Osteocyte (in vitro differentiated cells): ENCODE measurements around the gene PHF19. TPM values are rescaled to one million over a fixed set of nuclear protein-coding genes. Genes with fewer than 3 reads are reported as not detected.

ENCODE experiments used
- DNase-seq: peaks from one replicate; pipeline ENCODE4 v3.0.0; 2021; ENCODE audit warnings: mixed read lengths; ENCODE audit not compliant: unreplicated experiment; ENCODE audit errors: extremely low spot score
- H3K27ac Mint-ChIP-seq: one replicate; pipeline ENCODE4 v1.8.0; 2021; ENCODE audit warnings: mild to moderate bottlenecking, mixed read lengths; ENCODE audit not compliant: unreplicated experiment
- H3K27me3 Mint-ChIP-seq: one replicate; pipeline ENCODE4 v1.8.0; 2021; ENCODE audit warnings: mixed read lengths; ENCODE audit not compliant: unreplicated experiment
- H3K36me3 Mint-ChIP-seq: one replicate; pipeline ENCODE4 v1.8.0; 2021; ENCODE audit warnings: mixed read lengths; ENCODE audit not compliant: unreplicated experiment
- H3K4me1 Mint-ChIP-seq: one replicate; pipeline ENCODE4 v1.8.0; 2021; ENCODE audit warnings: mixed read lengths; ENCODE audit not compliant: unreplicated experiment
- H3K4me3 Mint-ChIP-seq: one replicate; pipeline ENCODE4 v1.8.0; 2021; ENCODE audit warnings: mild to moderate bottlenecking, moderate library complexity, mixed read lengths; ENCODE audit not compliant: unreplicated experiment
- H3K9me3 Mint-ChIP-seq: one replicate; pipeline ENCODE4 v1.8.0; 2021; ENCODE audit warnings: mixed read lengths; ENCODE audit not compliant: unreplicated experiment
- total RNA-seq: library from RNA; stranded (reverse); gene quantifications from 2 replicates; pipeline ENCODE4 v1.2.1, GENCODE V29; 2021
- TF ChIP-seq, protein P1 (sequence below): fragments of 200-600 bp; sonication (generic); IDR thresholded peaks from 2 replicates; pipeline ENCODE4 v1.5.0; 2021; ENCODE audit warnings: antibody characterized with exemption, mild to moderate bottlenecking, moderate library complexity

Gene PHF19
- total RNA-seq, 1 donor from 2014 or later: 194 TPM

DNA sequence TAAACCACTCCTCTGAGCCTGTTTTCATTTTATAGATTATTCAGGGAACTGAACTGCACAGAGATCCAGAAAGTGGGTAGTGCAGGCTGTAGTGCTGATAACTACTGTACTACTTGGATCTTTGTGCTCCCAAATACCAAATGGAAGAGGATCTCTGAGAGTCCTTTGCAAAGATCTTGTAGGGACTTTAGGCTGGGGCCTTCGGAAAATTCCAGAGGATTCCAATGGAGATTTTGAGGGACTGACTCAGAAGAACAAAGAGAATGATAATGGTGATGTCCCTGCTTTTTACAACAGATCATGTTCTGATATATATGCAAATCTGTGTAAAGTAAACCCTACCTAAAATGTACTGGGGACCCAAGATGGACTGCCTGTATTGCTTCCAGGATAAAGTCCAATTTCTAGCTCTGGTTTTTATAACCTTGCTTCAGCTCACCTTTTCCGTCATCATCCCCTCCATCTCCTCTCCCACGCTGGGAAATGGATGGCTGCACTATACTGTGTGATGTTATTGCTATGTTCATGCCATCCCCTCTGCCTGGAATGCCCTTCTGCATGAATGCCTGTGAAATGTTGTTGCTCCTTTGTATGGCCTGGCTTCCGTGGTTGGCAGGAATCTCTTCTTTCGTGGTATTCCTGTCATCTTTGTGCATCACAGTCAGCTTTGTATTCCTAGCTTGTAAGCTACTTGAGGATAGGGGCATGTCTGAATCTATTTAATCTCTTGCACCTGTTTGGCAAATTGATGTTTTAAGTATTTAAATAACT is 24.6 kb downstream of the PHF19 start:
- Mint-ChIP-seq H3K27ac (peak overlapping the region; percentile 50), H3K4me1 (peaks cover 6% of the 10 kb centered on the region), H3K36me3 (peaks cover 13% of the 10 kb centered on the region), H3K27me3 (no peaks in the 10 kb centered on the region), H3K9me3 (no peaks in the 10 kb centered on the region), H3K4me3 (no peak overlapping the region)
- DNase-seq: no peak
- TF ChIP-seq, protein P1, sequence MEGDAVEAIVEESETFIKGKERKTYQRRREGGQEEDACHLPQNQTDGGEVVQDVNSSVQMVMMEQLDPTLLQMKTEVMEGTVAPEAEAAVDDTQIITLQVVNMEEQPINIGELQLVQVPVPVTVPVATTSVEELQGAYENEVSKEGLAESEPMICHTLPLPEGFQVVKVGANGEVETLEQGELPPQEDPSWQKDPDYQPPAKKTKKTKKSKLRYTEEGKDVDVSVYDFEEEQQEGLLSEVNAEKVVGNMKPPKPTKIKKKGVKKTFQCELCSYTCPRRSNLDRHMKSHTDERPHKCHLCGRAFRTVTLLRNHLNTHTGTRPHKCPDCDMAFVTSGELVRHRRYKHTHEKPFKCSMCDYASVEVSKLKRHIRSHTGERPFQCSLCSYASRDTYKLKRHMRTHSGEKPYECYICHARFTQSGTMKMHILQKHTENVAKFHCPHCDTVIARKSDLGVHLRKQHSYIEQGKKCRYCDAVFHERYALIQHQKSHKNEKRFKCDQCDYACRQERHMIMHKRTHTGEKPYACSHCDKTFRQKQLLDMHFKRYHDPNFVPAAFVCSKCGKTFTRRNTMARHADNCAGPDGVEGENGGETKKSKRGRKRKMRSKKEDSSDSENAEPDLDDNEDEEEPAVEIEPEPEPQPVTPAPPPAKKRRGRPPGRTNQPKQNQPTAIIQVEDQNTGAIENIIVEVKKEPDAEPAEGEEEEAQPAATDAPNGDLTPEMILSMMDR: no peak

DNA sequence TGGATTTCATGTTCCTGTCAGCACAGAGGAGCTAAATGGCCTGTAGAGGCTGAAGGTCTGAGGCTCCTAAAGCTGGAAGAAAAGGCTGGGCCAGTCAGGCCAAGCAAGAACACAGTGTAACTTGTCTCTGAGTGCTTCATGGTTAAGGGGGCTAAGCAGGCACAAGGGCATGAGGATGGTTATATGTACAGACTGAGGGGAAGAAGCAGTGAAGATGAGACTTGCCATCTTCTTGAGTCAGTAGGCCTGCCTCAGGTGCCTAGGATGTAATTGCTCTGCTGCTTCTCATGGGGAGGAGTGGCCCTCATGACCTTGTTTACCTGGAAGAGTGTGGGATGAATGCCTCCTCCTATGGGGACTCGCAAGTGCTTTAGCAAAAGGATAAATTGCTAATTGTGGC is 25.5 kb downstream of the PHF19 start:
- H3K27me3 Mint-ChIP-seq: no peaks in the 10 kb centered on the region
- peaks cover 5% of the 10 kb centered on the region for H3K36me3 Mint-ChIP-seq
- H3K9me3 Mint-ChIP-seq: no peaks in the 10 kb centered on the region
- DNase-seq: peak; percentile 60
- H3K27ac Mint-ChIP-seq: peak overlapping the region; percentile 50
- TF ChIP-seq, protein P1: no peak
- no peak overlapping the region for H3K4me3 Mint-ChIP-seq
- H3K4me1 Mint-ChIP-seq: peaks cover 6% of the 10 kb centered on the region

DNA sequence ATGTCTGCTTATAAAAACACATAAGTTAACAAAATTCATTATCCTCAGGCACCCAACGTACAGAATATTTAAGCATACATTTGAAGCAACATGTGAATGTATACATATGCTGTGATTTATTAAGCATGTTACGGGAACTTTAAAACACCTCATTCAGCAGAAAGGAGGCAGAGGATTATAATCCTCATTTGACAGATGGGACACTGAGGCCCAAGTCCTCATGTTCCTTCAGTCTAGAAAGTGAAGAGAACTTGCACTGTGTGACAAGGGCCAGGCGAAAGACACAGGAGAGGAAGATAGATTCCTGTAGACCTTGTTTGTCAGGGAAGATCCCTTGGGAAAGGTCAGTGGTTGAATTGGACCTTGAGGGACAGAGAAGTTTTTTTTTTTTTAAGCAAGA is 26.7 kb downstream of the PHF19 start:
- Mint-ChIP-seq H3K9me3 (no peaks in the 10 kb centered on the region), H3K4me1 (peaks cover 4% of the 10 kb centered on the region), H3K4me3 (no peak overlapping the region), H3K27me3 (no peaks in the 10 kb centered on the region), H3K36me3 (peaks cover 3% of the 10 kb centered on the region), H3K27ac (no peak overlapping the region)
- peak; percentile 3 for DNase-seq
- TF ChIP-seq, protein P1: no peak

DNA sequence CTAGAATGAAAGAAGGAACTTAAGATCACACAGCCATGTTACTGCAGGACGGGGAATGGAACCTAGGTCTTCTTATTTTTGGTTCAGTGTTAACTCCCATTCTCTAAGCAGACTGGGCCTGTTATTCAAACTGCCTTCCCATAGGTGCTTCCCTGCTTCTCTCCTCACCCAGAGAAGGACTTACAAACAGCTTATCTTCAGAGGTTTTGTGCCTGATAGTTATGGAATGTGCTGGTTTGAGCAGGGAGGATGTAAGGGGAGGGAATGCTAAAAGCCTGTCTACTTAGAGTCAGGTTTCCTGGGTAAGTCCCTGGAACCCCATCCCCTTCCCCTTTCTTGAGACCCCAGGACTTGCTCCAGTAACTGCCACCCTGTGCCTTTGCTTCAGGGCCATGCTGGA is 30.1 kb downstream of the PHF19 start:
- Mint-ChIP-seq H3K4me3 (no peak overlapping the region), H3K27me3 (no peaks in the 10 kb centered on the region), H3K9me3 (no peaks in the 10 kb centered on the region), H3K27ac (no peak overlapping the region), H3K4me1 (peaks cover 16% of the 10 kb centered on the region), H3K36me3 (peaks cover 10% of the 10 kb centered on the region)
- peak; percentile 40 for DNase-seq
- TF ChIP-seq, protein P1: no peak

DNA sequence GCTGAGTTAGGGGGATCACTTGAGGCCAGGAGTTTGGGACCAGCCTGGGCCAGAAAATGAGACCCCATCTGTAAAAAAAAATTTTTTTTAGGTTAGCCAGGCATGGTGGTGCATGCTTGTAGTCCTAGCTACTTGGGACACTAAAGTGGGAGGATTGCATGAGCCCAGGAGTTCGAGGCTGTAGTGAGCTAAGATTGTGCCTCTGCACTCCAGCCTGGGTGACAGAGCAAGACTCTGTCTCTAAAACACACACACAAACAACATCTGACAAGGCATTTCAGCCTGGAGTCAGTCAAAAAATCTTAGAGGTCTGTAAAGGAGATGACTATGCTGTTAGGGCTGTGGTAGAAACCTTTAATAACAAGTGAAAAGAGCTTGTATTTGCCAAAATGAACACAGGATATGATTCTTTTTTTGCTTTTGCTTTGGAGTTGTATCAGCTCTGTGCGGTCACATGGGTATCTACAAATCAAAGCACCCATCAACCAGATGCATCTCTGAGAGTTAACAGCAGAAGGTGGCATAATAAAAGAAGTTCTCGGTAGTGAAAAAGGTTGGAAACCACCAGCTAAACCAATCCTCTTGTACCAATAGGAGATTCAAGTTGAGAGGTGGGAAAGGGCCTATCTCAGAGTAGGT is 30.6 kb downstream of the PHF19 start:
- Mint-ChIP-seq H3K27ac (no peak overlapping the region), H3K4me3 (no peak overlapping the region), H3K9me3 (no peaks in the 10 kb centered on the region)

More for the DNA sequence above, 30.6 kb downstream of the PHF19 start:
- Mint-ChIP-seq H3K4me1 (peaks cover 22% of the 10 kb centered on the region), H3K36me3 (peaks cover 14% of the 10 kb centered on the region), H3K27me3 (no peaks in the 10 kb centered on the region)
- TF ChIP-seq, protein P1: no peak
- DNase-seq: peak; percentile 25
